Duodenal mucosa (tissue), 2 donors: ENCODE results near the gene MYH7B.

Experiments
- H3K27ac ChIP-seq: one replicate; pipeline ENCODE4 v1.7.0; 2013; ENCODE audit warnings: low read depth, low read length
- H3K27me3 ChIP-seq, 2 donors: one replicate each; pipeline ENCODE4 v1.7.0; 2013; ENCODE audit warnings: low read length in 2 of 2, control low read depth in 1 of 2; ENCODE audit not compliant: insufficient read depth in 2 of 2, control insufficient read depth in 1 of 2
- H3K36me3 ChIP-seq, 2 donors: one replicate each; pipeline ENCODE4 v1.7.0; 2013; ENCODE audit warnings: low read length in 2 of 2, control low read depth in 1 of 2; ENCODE audit not compliant: insufficient read depth in 2 of 2, control insufficient read depth in 1 of 2
- H3K4me1 ChIP-seq, 2 donors: one replicate each; pipeline ENCODE4 v1.7.0; 2013; ENCODE audit warnings: low read length in 2 of 2, control low read depth in 1 of 2; ENCODE audit not compliant: insufficient read depth in 2 of 2, control insufficient read depth in 1 of 2
- H3K4me3 ChIP-seq, 2 donors: one replicate each; pipeline ENCODE4 v1.7.0; 2013; ENCODE audit warnings: low read length in 2 of 2, low read depth in 1 of 2
- H3K9ac ChIP-seq, 2 donors: one replicate each; pipeline ENCODE4 v1.7.0; 2013; ENCODE audit warnings: low read length in 2 of 2, low read depth in 1 of 2
- H3K9me3 ChIP-seq, 2 donors: one replicate each; pipeline ENCODE4 v1.7.0; 2013; ENCODE audit warnings: low read length in 2 of 2, control low read depth in 1 of 2; ENCODE audit not compliant: control insufficient read depth in 1 of 2

The MYH7B gene

DNA sequence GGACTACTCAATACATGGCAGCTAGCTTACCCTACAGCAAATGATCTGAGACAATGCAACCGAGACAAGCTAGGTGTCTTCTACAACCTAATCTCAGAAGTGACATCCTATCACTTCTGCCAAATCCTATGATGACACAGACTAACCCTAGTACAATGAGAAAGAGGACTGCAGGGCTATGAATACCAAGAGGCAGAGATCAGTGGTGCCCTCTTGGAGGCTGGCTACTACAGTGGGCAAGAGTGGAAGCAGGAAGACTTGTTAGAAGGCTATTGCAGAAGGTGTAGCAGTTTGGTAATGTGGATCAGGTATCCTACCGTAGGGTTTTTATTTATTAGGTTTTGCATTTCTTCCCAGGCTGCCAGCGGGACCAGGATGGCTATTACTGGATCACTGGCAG is 30.3 kb upstream of the MYH7B start:
- peaks cover 83 to 96% of the 10 kb centered on the region in 2 donors for H3K36me3 ChIP-seq
- no peaks in the 10 kb centered on the region for H3K27me3 ChIP-seq
- no peak overlapping the region for H3K4me3 ChIP-seq
- H3K9ac ChIP-seq, result no peak overlapping the region
- no peaks in the 10 kb centered on the region for H3K4me1 ChIP-seq
- peaks cover 0 to 2% of the 10 kb centered on the region in 2 donors for H3K9me3 ChIP-seq
- no peak overlapping the region for H3K27ac ChIP-seq

DNA sequence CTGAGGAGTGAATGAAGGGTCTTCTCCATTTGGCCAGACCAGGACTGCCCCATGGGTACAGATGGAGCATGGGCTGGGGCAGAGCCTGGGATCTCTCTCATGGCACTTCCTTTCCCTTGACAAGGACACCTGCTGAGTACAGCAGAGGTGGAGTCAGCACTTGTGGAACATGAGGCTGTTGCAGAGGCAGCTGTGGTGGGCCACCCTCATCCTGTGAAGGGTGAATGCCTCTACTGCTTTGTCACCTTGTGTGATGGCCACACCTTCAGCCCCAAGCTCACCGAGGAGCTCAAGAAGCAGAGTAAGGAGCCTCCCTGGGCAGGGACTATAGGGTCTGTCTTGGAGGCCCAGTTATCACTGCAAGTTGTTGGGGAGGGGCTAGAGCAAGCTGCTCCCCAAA is 29.7 kb upstream of the MYH7B start:
- Histone ChIP-seq H3K4me3 (no peak overlapping the region), H3K4me1 (no peaks in the 10 kb centered on the region), H3K27ac (no peak overlapping the region), H3K27me3 (no peaks in the 10 kb centered on the region), H3K36me3 (peaks cover 76 to 96% of the 10 kb centered on the region in 2 donors), H3K9me3 (peaks cover 0 to 2% of the 10 kb centered on the region in 2 donors), H3K9ac (no peak overlapping the region)

DNA sequence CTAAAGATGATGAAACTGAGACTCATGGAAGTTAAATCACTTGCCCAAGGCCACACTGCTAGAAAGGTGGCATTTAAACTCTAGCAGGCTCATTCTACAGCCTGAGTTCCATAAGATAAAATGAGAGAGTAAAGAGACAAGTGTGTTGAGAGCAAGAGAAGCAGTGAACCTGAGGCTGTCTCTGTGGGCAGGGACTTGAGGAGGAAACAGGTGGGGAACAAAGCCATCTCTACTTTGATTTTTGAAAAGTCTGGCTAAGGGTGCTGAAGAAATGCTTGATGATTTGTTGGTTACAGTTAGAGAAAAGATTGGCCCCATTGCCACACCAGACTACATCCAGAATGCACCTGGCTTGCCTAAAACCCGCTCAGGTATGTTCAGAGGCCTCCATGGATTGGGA is 29.1 kb upstream of the MYH7B start:
- H3K9me3 ChIP-seq, result peaks cover 0 to 2% of the 10 kb centered on the region in 2 donors
- no peak overlapping the region for H3K9ac ChIP-seq
- H3K36me3 ChIP-seq, result peaks cover 73 to 96% of the 10 kb centered on the region in 2 donors

DNA sequence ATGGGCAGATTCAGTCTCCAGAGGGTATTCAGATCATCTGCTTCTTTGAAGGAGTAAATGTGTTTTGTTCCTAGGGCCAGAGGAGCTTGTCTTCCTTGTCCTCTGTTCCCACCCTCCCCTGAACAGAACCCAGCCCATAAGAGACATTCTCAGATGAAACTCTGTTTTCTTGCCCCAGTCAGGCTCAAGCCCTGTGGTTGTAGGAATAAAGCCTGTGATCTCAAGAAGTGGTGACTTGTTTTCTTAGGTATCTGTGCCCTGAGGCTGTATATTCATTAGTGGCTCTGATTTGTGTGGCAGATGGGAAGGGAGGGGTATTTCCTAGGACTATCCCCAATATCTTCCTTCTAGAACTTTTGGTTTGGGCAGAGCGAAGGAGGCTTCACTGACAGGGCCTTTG is 27.9 kb upstream of the MYH7B start:
- no peaks in the 10 kb centered on the region for H3K4me1 ChIP-seq
- no peaks in the 10 kb centered on the region for H3K27me3 ChIP-seq
- H3K9me3 ChIP-seq, result peaks cover 0 to 2% of the 10 kb centered on the region in 2 donors
- H3K27ac ChIP-seq, result no peak overlapping the region
- H3K36me3 ChIP-seq, result peaks cover 75 to 93% of the 10 kb centered on the region in 2 donors
- no peak overlapping the region for H3K4me3 ChIP-seq
- H3K9ac ChIP-seq, result no peak overlapping the region

More for the DNA sequence above, 29.1 kb upstream of the MYH7B start:
- Histone ChIP-seq H3K27me3 (no peaks in the 10 kb centered on the region), H3K4me1 (no peaks in the 10 kb centered on the region), H3K27ac (no peak overlapping the region), H3K4me3 (no peak overlapping the region)

DNA sequence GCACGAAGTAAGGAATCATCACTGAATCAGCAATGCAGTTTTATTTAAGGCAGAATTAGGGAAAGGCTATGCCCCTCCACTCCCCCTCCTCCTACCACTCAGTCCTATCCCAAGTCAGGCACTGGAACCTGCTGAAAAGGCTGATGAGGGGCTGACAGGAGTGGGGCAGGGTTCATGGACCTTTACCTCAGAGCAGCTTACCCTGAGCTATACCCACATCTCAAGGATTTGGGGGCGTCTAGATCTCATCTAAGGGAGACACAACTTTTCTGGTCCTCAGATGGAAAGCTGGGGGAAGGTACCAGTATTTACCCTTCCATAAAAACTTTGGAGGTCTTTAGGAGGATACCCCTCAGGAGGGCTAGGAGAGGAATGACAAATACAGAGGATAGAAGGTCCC is 27.3 kb upstream of the MYH7B start:
- no peak overlapping the region for H3K4me3 ChIP-seq
- no peaks in the 10 kb centered on the region for H3K4me1 ChIP-seq
- H3K27me3 ChIP-seq, result no peaks in the 10 kb centered on the region
- H3K36me3 ChIP-seq, result peaks cover 68 to 91% of the 10 kb centered on the region in 2 donors
- no peak overlapping the region for H3K27ac ChIP-seq
- no peaks in the 10 kb centered on the region for H3K9me3 ChIP-seq
- no peak overlapping the region for H3K9ac ChIP-seq

DNA sequence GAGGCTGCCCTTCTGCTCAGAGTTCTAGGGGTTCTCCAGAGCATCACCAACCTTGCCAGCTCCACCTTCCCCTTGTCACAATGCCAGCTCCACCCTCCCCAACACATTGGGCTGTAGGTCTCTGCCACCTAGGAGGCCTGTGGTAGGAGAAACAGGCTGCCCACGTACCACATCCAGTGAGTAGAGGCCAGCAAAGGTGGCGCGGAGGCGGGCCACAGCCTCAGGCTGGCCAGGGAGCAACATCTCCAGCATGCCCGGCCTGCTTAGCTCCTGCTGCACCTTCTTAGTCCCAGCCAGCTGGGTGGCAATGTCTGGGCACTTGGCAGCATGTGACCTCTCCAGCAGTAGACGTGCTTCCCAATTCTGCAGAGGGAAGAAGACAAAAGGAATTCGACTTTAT is 23.9 kb upstream of the MYH7B start:
- no peaks in the 10 kb centered on the region for H3K4me1 ChIP-seq
- no peak overlapping the region for H3K4me3 ChIP-seq
- H3K9ac ChIP-seq, result no peak overlapping the region
- H3K27me3 ChIP-seq, result no peaks in the 10 kb centered on the region
- no peaks in the 10 kb centered on the region for H3K9me3 ChIP-seq
- peaks cover 51 to 69% of the 10 kb centered on the region in 2 donors for H3K36me3 ChIP-seq
- H3K27ac ChIP-seq, result no peak overlapping the region

DNA sequence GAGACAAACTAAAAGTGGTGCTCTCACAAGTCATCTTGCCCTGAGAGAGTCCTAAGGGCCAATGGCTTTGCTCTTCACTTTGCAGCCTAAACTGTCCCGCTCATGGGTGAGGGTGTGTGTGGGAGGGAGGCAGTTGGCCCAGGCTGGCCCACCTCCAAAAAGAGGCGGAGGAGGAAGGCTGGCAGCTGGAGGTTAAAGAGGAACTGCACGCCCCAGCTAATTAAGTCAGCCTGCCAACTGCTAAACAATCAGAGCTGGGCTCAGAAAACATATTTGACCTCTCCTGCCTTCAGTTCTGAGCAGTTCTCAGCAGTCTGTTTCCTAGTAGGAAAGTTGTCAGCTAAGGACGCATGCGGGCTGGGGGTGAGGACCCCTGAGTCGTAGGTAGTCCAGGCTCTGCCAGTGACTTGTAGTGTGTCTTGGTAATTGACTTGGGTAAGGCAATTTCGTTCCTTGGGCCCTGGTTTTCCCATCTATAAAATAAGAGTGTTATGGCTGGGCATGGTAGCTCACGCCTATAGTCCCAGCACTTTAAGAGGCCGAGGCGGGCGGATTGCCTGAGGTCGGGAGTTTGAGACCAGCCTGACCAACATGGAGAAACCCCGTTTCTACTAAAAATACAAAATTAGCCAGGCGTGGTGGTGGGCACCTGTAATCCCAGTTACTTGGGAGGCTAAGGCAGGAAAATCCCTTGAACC is 17.1 kb upstream of the MYH7B start:
- Histone ChIP-seq H3K9me3 (no peaks in the 10 kb centered on the region), H3K27me3 (no peaks in the 10 kb centered on the region), H3K4me1 (peaks cover 10 to 14% of the 10 kb centered on the region in 2 donors), H3K36me3 (peaks cover 27 to 30% of the 10 kb centered on the region in 2 donors), H3K27ac (no peak overlapping the region), H3K4me3 (no peak overlapping the region), H3K9ac (peak overlapping the region in 1 of 2 donors; percentile 38)

DNA sequence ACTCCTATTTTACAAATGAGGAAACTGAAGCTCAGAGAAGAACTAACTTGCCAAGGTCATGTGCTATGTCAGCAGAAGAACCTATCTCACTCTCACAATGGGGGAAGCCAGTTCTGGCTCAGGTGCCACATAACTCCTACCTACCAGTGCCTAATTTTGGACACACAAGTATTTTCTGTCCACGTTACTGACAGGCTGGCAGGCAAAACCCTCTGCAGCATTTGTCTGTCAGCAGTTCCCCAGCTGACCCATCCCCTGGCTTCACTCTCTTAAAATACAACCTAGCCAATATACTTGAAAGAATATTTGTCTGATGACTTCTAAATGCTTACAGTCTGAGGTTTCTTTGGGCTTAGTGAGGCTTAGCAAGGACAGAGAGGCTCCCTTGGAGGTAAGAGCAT is 15.6 kb upstream of the MYH7B start:
- Histone ChIP-seq H3K36me3 (peaks cover 36 to 37% of the 10 kb centered on the region in 2 donors), H3K9ac (no peak overlapping the region), H3K9me3 (no peaks in the 10 kb centered on the region), H3K27ac (no peak overlapping the region), H3K4me3 (no peak overlapping the region), H3K27me3 (no peaks in the 10 kb centered on the region), H3K4me1 (peaks cover 10 to 14% of the 10 kb centered on the region in 2 donors)

DNA sequence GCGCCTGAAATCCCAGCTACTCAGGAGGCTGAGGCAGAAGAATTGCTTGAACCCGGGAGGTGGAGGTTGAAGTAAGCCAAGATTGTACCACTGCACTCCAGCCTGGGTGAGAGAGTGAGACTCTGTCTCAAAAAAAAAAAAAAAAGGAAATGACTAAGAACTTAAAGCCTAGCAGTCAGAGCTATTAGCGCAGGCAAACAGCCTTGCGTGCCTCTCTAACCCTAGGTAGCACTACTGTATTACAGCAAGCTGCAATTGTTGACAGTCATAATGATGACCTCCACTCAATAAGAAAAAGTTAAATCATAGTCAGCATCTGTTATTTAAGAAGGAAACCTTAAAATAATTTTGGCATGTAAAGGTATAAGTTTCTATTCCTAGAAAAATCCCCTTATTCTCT is 14.4 kb upstream of the MYH7B start:
- peaks cover 27 to 38% of the 10 kb centered on the region in 2 donors for H3K36me3 ChIP-seq
- no peak overlapping the region for H3K27ac ChIP-seq
- H3K9me3 ChIP-seq, result no peaks in the 10 kb centered on the region
- H3K27me3 ChIP-seq, result no peaks in the 10 kb centered on the region
- H3K4me1 ChIP-seq, result peaks cover 20 to 24% of the 10 kb centered on the region in 2 donors
- H3K4me3 ChIP-seq, result no peak overlapping the region
- H3K9ac ChIP-seq, result no peak overlapping the region

DNA sequence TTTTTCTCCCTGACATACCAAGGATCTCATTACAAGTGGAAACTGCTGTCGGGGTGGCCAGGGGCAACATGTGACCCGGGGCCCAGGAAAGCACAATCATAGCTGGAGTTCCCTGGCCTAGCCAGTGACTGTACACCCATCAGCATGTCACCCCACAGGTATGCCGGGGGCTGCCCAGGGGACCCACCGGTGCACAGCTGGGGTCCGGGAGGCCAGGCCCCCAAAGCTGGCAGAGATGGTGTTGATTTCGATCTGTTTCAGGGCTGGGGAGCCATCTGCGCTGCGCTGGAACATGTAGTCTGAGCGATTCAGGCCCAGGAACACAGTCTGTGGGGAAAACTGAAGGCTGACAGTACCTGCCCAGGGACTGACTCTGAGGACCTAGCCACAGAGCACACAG is 13.4 kb upstream of the MYH7B start:
- no peak overlapping the region for H3K4me3 ChIP-seq
- H3K27me3 ChIP-seq, result no peaks in the 10 kb centered on the region
- peaks cover 25 to 30% of the 10 kb centered on the region in 2 donors for H3K4me1 ChIP-seq
- no peaks in the 10 kb centered on the region for H3K9me3 ChIP-seq
- no peak overlapping the region for H3K27ac ChIP-seq
- H3K9ac ChIP-seq, result no peak overlapping the region
- peaks cover 27 to 35% of the 10 kb centered on the region in 2 donors for H3K36me3 ChIP-seq
